A673 (cell line): ENCODE data around the gene TRIM56. TPM values are rescaled to one million over a fixed set of nuclear protein-coding genes. Genes with fewer than 3 reads are reported as not detected.

Source experiments
- BruUV-seq: library from RNA; stranded (reverse); fragments of 400-500 nt; replicated peaks from 2 replicates; lab custom pipeline; 2021; lab: Mats Ljungman, UMichigan
- CTCF ChIA-PET: fragments of 300-600 bp; sonication (Branson Sonifier 250); formaldehyde crosslinking; loops from one replicate; lab custom pipeline; 2022; ENCODE audit warnings: antibody characterized with exemption; lab: Charles Lee
- POLR2A ChIA-PET: fragments of 300-600 bp; sonication (Branson Sonifier 250); formaldehyde crosslinking; loops from one replicate; lab custom pipeline; 2022; ENCODE audit warnings: antibody characterized with exemption; ENCODE audit not compliant: low non-redundant PET; lab: Charles Lee
- DNase-seq: peaks from one replicate; pipeline ENCODE4 v3.0.0-alpha.2; 2015; ENCODE audit warnings: low spot score
- H3K27ac ChIP-seq: fragments of 200-600 bp; sonication (generic); 2 replicates; pipeline ENCODE4 v1.5.1; 2016; ENCODE audit warnings: mixed run types, low read depth, mild to moderate bottlenecking, mixed read lengths, antibody characterized with exemption, low read length; ENCODE audit not compliant: poor library complexity, severe bottlenecking
- H3K27me3 ChIP-seq: fragments of 200-600 bp; sonication (generic); replicated peaks from 2 replicates; pipeline ENCODE4 v1.6.1; 2017; ENCODE audit warnings: mixed run types, low read depth, mild to moderate bottlenecking, mixed read lengths, antibody characterized with exemption, low read length; ENCODE audit not compliant: insufficient read depth, poor library complexity
- H3K36me3 ChIP-seq: fragments of 200-600 bp; sonication (generic); 2 replicates; pipeline ENCODE4 v1.6.1; 2016; ENCODE audit warnings: mixed run types, mild to moderate bottlenecking, mixed read lengths, antibody characterized with exemption, low read length; ENCODE audit not compliant: insufficient read depth, poor library complexity, severe bottlenecking
- H3K4me1 ChIP-seq: fragments of 200-600 bp; sonication (generic); 2 replicates; pipeline ENCODE4 v1.6.1; 2017; ENCODE audit warnings: mixed run types, mild to moderate bottlenecking, mixed read lengths, antibody characterized with exemption, low read length; ENCODE audit not compliant: insufficient read depth, poor library complexity, severe bottlenecking
- H3K4me3 ChIP-seq: fragments of 200-600 bp; sonication (generic); 2 replicates; pipeline ENCODE4 v1.5.1; 2016; ENCODE audit warnings: low read depth, mixed run types, mild to moderate bottlenecking, mixed read lengths, low read length; ENCODE audit not compliant: poor library complexity, severe bottlenecking
- H3K9me3 ChIP-seq: fragments of 200-600 bp; sonication (generic); 2 replicates; pipeline ENCODE4 v1.6.1; 2016; ENCODE audit warnings: mixed run types, low read depth, mild to moderate bottlenecking, mixed read lengths, antibody characterized with exemption, low read length; ENCODE audit not compliant: poor library complexity, severe bottlenecking
- CTCF ChIP-seq: fragments of 300-800, 200-600 bp; sonication (generic); conservative IDR thresholded peaks from 2 replicates; pipeline ENCODE4 v1.5.1; 2017; ENCODE audit warnings: low read depth, mild to moderate bottlenecking, antibody characterized with exemption, low read length, moderate library complexity, mixed read lengths
- EZH2 ChIP-seq: fragments of 200-600 bp; sonication (generic); IDR thresholded peaks from 2 replicates; pipeline ENCODE4 v1.6.1; 2017; ENCODE audit warnings: borderline replicate concordance, low read depth, mild to moderate bottlenecking, mixed read lengths, antibody characterized with exemption, low read length; ENCODE audit not compliant: poor library complexity, severe bottlenecking
- intact Hi-C: fragments of 100-400 bp; cut with micrococcal nuclease; formaldehyde crosslinking; loops from one replicate; pipeline ENCODE4 v1.10.0; 2022; ENCODE audit not compliant: unreplicated experiment
- total RNA-seq: library from RNA; stranded (reverse); gene quantifications from 2 replicates; pipeline ENCODE4 v1.2.3, GENCODE V29; 2021

TRIM56 gene
- total RNA-seq, 1 experiment from 2014 or later = 32.3 TPM

DNA sequence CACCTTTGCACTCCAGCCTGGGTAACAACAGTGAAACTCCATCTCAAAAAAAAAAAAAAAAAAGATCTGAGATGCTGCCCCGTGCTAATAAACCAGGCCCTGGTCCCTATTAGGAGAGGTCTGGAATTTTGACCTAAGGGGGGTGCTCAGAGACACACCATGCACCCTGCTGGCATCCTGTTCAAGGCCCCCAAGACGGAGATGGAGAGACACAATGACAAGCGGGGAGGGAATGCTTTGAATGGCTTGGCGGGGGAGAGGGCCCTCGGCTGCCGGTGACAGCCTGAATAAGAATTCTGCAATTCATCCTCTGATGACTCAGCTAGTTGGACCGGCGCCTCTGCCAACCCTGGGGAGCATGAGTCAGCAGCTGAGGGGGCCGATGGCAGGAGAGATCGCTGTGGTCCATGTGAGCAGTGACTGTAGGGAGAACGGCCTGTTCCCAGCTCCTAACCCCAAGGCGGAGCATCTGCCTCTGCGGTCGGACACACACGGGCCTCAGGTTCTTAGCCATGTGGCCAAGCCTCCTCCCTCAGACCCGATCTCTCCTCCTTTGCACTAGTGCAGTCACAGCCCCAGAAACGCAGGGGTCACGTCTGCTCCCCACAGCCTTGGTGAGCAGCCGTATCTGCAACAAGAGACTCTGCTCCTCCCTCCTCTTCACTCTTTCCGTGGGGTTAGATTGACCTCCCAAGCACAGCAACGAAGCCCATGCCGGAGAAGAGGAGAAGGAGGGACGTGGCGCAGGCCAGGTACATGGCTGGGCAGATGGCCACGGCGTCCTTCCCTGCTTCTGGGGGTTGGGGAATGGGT lies 14.9 kb downstream of the TRIM56 start:
- POLR2A ChIA-PET = interaction anchor here (0.6 to 0.7 kb wide), 2 partner anchors 15 to 44 kb away, joined by 6 to 8 read pairs; no protein-coding TSS in a partner anchor

DNA sequence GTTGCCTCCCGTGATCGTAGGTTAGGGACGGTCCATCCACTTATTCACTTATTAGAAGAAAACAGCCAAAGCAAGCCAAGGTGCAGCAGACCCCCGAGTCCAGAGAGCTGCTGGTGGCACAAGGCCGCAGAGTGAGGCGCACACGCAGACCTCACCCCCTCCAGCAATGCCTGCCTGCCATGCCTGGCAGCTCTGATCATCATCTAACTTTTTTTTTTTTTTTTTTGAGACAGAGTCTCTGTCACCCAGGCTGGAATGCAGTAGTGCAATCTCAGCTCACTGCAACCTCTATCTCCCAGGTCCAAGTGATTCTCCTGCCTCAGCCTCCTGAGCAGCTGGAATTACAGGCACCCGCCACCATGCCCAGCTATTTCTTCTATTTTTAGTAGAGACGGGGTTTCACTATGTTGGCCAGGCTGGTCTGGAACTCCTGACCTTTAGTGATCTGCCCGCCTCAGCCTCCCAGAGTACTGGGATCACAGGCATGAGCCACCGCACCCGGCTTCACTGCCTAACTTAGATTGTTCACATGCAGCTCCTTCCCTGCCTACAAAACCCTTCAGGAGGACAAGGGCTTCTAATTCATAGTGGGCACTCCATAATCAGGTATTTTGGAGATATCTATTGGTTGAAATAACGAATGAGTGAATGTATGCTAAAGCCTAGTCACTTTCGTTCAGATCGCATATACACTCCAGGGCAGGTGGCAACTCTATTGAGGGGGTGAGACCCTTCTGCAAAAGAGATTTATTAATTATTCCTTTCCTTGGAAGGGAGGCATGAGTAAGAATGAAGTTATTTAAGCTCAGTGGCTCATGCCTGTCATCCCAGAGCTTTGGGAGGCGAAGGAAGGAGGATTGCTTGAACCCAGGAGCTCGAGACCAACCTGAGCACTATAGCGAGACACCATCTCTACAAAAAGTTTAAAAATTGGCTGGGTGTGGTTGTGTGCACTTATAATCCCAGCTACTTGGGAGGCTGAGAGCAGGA lies 15.9 kb downstream of the TRIM56 start:
- H3K27ac ChIP-seq = peak overlapping the region; percentile 65

More for the DNA sequence above, 14.9 kb downstream of the TRIM56 start:
- intact Hi-C loops = loop anchor here (2.0 to 10.0 kb wide), 2 partner anchors 35 to 75 kb away; no protein-coding TSS in a partner anchor
- Histone ChIP-seq H3K4me1 (peaks cover 20% of the 10 kb centered on the region), H3K36me3 (no peaks in the 10 kb centered on the region), H3K9me3 (no peaks in the 10 kb centered on the region), H3K4me3 (no peak overlapping the region), H3K27me3 (no peaks in the 10 kb centered on the region), H3K27ac (peak overlapping the region; percentile 65)
- CTCF ChIA-PET = no interaction called here
- DNase-seq = peak; percentile 96
- TF ChIP-seq CTCF = no peak
- no peak for TF ChIP-seq EZH2
- TSS peak; percentile 7 for BruUV-seq

More for the DNA sequence above, 15.9 kb downstream of the TRIM56 start:
- H3K27me3 ChIP-seq = no peaks in the 10 kb centered on the region
- intact Hi-C loops = loop anchor here (2.0 kb wide), 1 partner anchor 34 kb away; no protein-coding TSS in a partner anchor
- ChIA-PET POLR2A (interaction anchor here (0.6 kb wide), 1 partner anchor 489 kb away, joined by 3 read pairs; the partner anchor contains the start of gene MOSPD3), CTCF (interaction anchor here (0.6 kb wide), 1 partner anchor 134 kb away, joined by 7 read pairs; no protein-coding TSS in a partner anchor)
- no peaks in the 10 kb centered on the region for H3K9me3 ChIP-seq
- no peaks in the 10 kb centered on the region for H3K36me3 ChIP-seq
- TF ChIP-seq EZH2 (no peak), CTCF (no peak)
- peaks cover 20% of the 10 kb centered on the region for H3K4me1 ChIP-seq
- BruUV-seq = no TSS peak
- no peak for DNase-seq
- no peak overlapping the region for H3K4me3 ChIP-seq
